HG03457 (cell line): ENCODE results near the gene RICTOR.

ENCODE experiments used
- ATAC-seq: cut with Tn5 transposase; IDR thresholded peaks from one replicate; pipeline ENCODE4 v1.9.1; 2021; ENCODE audit warnings: moderate number of reproducible peaks; ENCODE audit not compliant: unreplicated experiment

The RICTOR gene

DNA sequence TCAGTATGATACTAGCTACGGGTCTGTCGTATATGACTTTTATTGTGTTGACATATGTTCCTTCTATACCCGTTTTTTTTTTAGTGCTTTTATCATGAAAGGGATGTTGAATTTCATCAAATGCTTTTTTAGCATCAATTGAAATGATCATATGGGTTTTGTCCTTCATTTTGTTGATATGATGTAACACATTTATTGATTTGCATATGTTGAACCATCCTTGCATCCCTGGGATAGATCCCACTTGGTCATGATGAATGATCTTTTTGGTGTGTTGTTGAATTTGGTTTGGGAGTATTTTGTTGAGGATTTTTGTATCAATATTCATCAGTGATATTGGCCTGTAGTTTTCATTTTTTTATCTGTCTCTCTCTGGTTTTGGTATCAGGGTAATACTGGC lies 177.4 kb downstream of the RICTOR start:
- no peak for ATAC-seq

DNA sequence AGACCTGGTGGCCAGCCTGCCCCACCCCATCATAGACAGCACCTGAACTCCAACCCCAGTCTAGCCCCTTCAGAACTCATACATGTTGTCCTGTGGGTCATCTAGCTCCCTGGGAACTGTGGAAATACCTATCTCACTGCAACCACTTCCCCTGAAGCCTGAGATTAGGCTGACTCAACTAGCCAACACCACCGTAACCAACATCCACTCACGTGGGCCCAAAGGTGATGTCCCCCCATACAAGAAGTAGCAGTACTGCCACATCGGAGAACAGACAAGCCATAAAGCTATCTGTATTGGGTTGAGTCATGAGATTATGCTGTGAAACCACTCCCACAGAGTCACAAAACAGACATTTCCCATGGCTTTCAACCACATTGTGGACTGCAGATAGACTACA lies 181.8 kb downstream of the RICTOR start:
- ATAC-seq = no peak

DNA sequence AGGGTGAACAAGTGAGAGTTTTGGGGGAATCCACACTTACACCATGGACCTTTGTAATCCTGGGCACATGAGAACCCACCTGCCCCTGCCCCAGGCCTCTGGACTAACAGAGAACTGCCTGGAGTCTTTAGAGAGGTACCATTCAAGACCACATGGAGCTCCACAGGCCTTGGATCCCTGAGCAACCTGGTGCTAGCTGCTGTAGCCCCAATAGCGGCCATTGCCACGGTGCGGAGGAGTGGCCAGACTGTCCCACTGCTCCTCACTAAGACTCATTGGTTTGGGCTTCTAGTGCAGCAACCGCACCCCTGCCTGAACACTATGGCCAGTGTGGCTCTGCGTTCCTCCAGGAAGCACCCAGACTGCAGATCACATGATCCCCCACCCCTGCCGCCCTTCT lies 182.6 kb downstream of the RICTOR start:
- no peak for ATAC-seq

DNA sequence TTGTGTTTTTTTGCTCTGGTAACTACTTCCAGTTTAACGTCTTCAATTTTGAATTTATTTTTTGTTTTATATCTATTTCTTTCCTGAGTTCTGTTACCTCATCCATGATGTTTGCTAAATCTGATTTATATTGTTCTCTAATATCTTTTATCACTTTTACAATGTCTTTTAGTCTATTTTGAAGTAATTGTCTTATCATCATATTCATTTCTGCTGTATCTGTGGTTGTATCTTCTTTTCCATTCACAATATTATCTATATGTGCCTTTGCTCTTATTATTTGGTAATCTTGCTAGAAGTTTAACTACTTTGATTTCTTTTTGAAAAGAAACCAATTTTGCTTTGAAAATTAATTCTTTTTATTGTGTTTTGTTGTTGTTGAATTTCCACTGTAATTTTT lies 184.8 kb downstream of the RICTOR start:
- no peak for ATAC-seq

DNA sequence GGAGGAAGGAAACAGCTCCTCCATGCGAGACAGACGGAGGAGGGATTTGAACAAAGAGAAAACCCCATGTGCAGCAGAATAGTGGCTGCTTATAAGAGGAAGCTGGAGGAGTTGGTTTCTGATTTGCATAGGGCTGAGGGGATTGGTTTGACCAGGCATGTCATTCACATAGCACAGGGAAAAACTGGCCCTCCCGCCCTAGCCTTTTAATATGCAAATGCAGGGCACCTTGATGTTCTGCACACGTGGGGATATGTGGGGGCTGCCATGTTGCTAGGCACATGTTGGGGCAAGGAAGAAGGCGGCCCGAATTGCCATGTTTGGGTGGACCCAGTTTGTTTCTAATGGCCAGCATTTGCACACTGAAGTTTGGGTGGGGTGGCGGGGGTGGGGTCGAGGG lies 186.2 kb downstream of the RICTOR start:
- no peak for ATAC-seq
